Dermis blood vessel endothelial cell (primary cell): Measurements from ENCODE around the gene PTPRS. TPM values are rescaled to one million over a fixed set of nuclear protein-coding genes. Genes with fewer than 3 reads are reported as not detected.

Experiments
- DNase-seq: peaks from one replicate; pipeline ENCODE4 v3.0.0; 2010
- total RNA-seq: library from RNA; depleted of rRNA; stranded (reverse); fragments of >200 nt; gene quantifications from 2 replicates; pipeline ENCODE4 v1.2.3, GENCODE V29; 2014

PTPRS gene
- total RNA-seq, 1 donor from 2014 or later, result 26.2 TPM

GRCh38 chr19:5305163-5305562 lies 35.4 kb downstream of the PTPRS start:
- DNase-seq, result no peak

- no peak for DNase-seq
Measured at GRCh38 chr19:5304486-5304885, 36.1 kb downstream of the PTPRS start.

GRCh38 chr19:5303208-5303607 lies 37.4 kb downstream of the PTPRS start:
- DNase-seq, result no peak

DNA sequence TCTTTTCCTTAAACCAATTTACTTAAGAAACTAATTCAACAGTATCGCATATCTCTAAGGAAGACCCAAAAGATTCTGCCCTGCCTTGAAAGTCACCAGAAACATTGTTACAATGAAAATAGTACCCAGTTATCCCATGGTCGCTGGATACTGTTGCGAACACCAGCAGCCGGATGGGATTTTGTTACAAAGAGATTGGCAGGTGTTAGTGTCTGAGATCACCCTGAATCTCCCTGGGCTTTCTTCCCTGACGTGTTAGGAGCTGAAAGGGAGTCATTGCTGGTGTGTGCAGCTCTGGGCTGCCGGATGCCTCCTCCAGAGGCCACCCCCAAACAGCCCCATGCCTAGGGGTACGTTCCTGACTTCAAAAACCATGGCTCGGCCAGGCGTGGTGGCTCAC lies 38.2 kb downstream of the PTPRS start:
- no peak for DNase-seq

GRCh38 chr19:5299137-5299536 lies 41.5 kb downstream of the PTPRS start:
- DNase-seq, result no peak

DNA sequence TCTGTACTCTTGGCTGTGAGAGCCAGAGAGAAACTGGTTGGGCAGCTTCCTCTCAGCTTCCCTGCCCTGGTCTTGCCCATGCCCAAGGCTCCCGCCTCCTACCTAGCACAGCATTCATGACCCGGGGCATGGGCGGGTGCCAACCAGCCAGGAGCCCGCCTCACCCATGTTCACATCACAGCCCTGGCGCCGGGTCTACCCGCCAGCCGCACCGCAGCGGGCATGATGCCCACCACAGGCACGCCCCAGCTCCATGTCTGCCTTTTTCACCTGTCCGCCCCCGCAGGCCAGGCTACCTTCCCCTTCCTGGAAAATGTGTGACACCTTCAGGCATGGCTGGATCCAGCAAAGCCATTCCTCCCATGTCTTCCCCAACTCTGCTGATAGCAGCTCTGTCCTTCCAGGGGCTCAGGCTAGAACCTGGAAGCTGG lies 42.1 kb downstream of the PTPRS start:
- DNase-seq, result no peak

GRCh38 chr19:5297272-5297669 lies 43.3 kb downstream of the PTPRS start:
- no peak for DNase-seq

GRCh38 chr19:5296457-5297271 lies 43.9 kb downstream of the PTPRS start:
- DNase-seq, result no peak

- no peak for DNase-seq
Measured at GRCh38 chr19:5296021-5296420, 44.6 kb downstream of the PTPRS start.

- DNase-seq, result no peak
Measured at GRCh38 chr19:5294403-5295160, 46.0 kb downstream of the PTPRS start.

GRCh38 chr19:5293612-5294378 lies 46.8 kb downstream of the PTPRS start:
- DNase-seq, result no peak

DNA sequence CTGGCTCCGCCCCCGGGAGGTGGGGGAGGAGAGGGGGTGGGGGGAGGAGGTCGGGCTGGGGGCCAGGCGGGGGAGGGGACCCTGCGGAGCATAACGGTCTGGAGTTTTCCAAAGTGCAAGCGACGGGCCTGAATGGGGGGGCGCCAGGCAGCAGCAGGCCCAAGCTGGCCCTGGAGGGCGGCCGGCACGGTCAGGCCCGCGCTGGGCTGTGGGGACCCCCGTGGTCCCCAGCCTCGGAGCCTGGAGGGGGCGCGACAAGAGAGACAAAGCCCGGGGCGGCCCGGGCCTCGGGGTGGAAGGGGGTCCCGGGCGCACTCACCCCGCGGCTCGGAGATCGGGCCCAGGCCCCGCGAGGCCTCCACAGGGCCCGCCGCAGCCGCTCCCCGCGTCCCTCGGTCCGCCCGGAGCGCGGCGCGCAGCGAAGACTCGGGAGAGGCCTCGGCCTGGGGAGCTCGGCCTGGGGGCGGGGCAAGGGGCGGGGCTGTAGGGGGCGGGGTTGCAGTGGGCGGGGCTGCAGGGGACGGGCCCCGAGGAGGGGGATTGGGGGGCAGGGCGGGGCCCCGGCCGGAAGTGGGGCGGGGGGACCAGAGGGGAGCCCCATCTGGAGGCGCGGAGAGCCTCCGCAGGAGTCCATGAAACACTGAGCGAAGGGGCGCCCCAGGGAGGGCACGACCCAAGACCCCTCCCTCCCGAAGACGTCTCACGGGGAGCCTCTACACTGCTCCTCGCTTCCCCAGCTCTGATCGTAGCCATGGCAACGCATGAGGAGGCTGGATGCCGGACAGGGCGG lies 47.6 kb downstream of the PTPRS start:
- DNase-seq, result peak; percentile 49

GRCh38 chr19:5292453-5292821 lies 48.2 kb downstream of the PTPRS start:
- no peak for DNase-seq

GRCh38 chr19:5291588-5292193 lies 48.9 kb downstream of the PTPRS start:
- no peak for DNase-seq

Other genes with a start within 250 kb of the PTPRS start
- not detected in 2 replicates for gene ZNRF4, start 114.6 kb upstream of the PTPRS start, total RNA-seq
- under 0.01 TPM in 1 of 2 replicates, not detected in the other for gene TINCR, start 227.1 kb upstream of the PTPRS start, total RNA-seq